Suprapubic skin (tissue), 4 donors: ENCODE data around the gene AHNAK2. TPM values are rescaled to one million over a fixed set of nuclear protein-coding genes. Genes with fewer than 3 reads are reported as not detected.

Source experiments
- DNase-seq, 2 donors: peaks; one replicate each; pipeline ENCODE4 v3.0.0-alpha.2; 2019; ENCODE audit warnings: low spot score in 2 of 2
- H3K27ac ChIP-seq: fragments of 200-600 bp; sonication (generic); one replicate; pipeline ENCODE4 v1.5.1; 2019
- H3K27me3 ChIP-seq: fragments of 200-600 bp; sonication (generic); one replicate; pipeline ENCODE4 v1.5.1; 2019
- H3K36me3 ChIP-seq: fragments of 200-600 bp; sonication (generic); one replicate; pipeline ENCODE4 v1.5.1; 2019
- H3K4me1 ChIP-seq: fragments of 200-600 bp; sonication (generic); one replicate; pipeline ENCODE4 v1.5.1; 2019
- H3K4me3 ChIP-seq: fragments of 200-600 bp; sonication (generic); one replicate; pipeline ENCODE4 v1.5.1; 2019; ENCODE audit warnings: mild to moderate bottlenecking
- H3K9me3 ChIP-seq: fragments of 200-600 bp; sonication (generic); one replicate; pipeline ENCODE4 v1.5.1; 2019
- EP300 ChIP-seq: sonication (generic); formaldehyde crosslinking; IDR thresholded peaks from one replicate; pipeline ENCODE4 v1.6.1; 2017; ENCODE audit warnings: antibody characterized with exemption
- POLR2A ChIP-seq, 2 donors: fragments of 450-650 bp; IDR thresholded peaks; one replicate each; pipeline ENCODE4 v1.6.1; 2017; ENCODE audit warnings: antibody characterized with exemption in 2 of 2, mild to moderate bottlenecking in 2 of 2, moderate library complexity in 2 of 2
- POLR2AphosphoS5 ChIP-seq, 3 donors: sonication (generic); formaldehyde crosslinking; IDR thresholded peaks; one replicate each; pipeline ENCODE4 v1.6.1; 2017; ENCODE audit warnings: antibody characterized with exemption in 3 of 3
- WGBS: methylation state at CpG from one replicate; pipeline ENCODE4 v1.1.5; 2018; 5-methylcytosine and 5-hydroxymethylcytosine counted together
- total RNA-seq, 4 donors: library from RNA; depleted of rRNA; stranded (reverse); fragments of >200 nt; gene quantifications; one replicate each; pipeline ENCODE4 v1.1.0, GENCODE V29; 2016
- TF ChIP-seq, protein P1 (sequence below), 2 donors: fragments of 200-600 bp in 1 of 2; fragments of 450-650 bp in 1 of 2; sonication (generic) in 1 of 2; IDR thresholded peaks; one replicate each; pipeline ENCODE4 v1.5.1; 2016 to 2019; ENCODE audit warnings: antibody characterized with exemption in 2 of 2, mild to moderate bottlenecking in 1 of 2, moderate library complexity in 1 of 2

Gene AHNAK2
- total RNA-seq, 4 donors from 2014 or later: 829 to 975 (median 858) TPM

DNA sequence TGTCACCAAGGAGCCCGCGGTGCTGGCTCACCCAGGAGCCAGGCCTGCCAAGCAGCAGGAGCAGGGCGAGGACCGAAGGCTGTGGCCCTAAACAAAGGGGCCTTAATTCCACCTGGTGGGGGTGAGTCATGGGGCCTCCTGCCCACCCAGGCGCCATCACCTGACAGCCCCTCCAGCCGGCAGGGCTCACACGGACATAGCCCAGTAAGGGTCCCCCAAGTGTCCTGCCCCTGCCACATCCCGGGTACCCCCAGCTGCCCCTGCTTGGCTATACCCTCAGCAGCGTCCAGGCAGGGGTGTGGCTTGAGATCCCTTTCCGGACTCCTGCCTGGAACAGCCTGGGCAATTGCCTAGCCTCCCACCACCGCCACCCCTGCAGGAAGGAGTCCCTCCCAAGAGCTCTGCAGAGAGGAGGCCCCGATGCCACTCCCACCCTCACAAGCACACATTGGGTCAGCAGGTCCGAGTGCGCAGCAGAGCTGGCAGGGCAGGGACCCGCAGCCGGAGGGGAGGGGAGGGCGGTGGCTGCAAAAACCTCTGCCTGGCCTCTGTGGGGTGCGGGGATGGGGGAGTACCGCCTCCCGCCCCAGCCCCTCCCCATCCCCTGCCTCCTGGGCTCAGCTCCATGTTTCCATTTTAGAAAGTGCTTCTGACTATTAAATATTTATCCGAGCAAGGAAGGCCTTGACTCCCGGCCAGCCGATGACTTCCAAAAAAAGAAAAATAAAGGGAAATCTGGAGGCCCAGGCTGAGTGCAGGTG lies 4.6 kb downstream of the AHNAK2 start:
- peak; percentile 82 to 89 for DNase-seq

DNA sequence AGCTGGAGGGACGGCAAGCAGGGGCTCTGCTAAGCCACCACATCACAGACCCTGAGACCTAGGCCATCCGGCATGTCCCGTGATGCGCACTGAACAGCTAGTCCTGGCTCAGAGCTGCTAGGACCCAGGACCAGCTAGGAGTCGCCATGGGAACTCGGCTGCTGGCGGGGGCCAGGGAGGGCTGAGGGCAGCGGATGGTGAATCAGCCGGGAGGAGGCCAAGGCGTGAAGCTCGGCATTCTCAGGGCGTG lies 5.1 kb downstream of the AHNAK2 start:
- H3K9me3 ChIP-seq: no peaks in the 10 kb centered on the region
- peak overlapping the region; percentile 96 for H3K27ac ChIP-seq
- DNase-seq: peak; percentile 94 to 95
- H3K27me3 ChIP-seq: no peaks in the 10 kb centered on the region
- TF ChIP-seq, protein P1, sequence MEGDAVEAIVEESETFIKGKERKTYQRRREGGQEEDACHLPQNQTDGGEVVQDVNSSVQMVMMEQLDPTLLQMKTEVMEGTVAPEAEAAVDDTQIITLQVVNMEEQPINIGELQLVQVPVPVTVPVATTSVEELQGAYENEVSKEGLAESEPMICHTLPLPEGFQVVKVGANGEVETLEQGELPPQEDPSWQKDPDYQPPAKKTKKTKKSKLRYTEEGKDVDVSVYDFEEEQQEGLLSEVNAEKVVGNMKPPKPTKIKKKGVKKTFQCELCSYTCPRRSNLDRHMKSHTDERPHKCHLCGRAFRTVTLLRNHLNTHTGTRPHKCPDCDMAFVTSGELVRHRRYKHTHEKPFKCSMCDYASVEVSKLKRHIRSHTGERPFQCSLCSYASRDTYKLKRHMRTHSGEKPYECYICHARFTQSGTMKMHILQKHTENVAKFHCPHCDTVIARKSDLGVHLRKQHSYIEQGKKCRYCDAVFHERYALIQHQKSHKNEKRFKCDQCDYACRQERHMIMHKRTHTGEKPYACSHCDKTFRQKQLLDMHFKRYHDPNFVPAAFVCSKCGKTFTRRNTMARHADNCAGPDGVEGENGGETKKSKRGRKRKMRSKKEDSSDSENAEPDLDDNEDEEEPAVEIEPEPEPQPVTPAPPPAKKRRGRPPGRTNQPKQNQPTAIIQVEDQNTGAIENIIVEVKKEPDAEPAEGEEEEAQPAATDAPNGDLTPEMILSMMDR (IDR thresholded peaks at IDR 0.05): no peak
- TF ChIP-seq POLR2AphosphoS5 (IDR thresholded peaks at IDR 0.05): peak in 2 of 3 donors; percentile 41 to 59
- WGBS: 4% methylated on average over 5 of the region's 12 CpGs
- H3K36me3 ChIP-seq: no peaks in the 10 kb centered on the region
- H3K4me3 ChIP-seq: peak overlapping the region; percentile 15
- H3K4me1 ChIP-seq: peaks cover 92% of the 10 kb centered on the region

More for the DNA sequence above, 4.6 kb downstream of the AHNAK2 start:
- H3K27me3 ChIP-seq: no peaks in the 10 kb centered on the region
- WGBS: 16% methylated on average over 8 of the region's 23 CpGs
- H3K27ac ChIP-seq: peak overlapping the region; percentile 96
- no peaks in the 10 kb centered on the region for H3K9me3 ChIP-seq
- H3K36me3 ChIP-seq: no peaks in the 10 kb centered on the region
- H3K4me3 ChIP-seq: peak overlapping the region; percentile 31
- TF ChIP-seq, protein P1 (IDR thresholded peaks at IDR 0.05): no peak
- TF ChIP-seq POLR2A (IDR thresholded peaks at IDR 0.05): no peak
- no peak for TF ChIP-seq EP300
- peak in 1 of 3 donors; percentile 63 for TF ChIP-seq POLR2AphosphoS5 (IDR thresholded peaks at IDR 0.05)
- peaks cover 90% of the 10 kb centered on the region for H3K4me1 ChIP-seq

DNA sequence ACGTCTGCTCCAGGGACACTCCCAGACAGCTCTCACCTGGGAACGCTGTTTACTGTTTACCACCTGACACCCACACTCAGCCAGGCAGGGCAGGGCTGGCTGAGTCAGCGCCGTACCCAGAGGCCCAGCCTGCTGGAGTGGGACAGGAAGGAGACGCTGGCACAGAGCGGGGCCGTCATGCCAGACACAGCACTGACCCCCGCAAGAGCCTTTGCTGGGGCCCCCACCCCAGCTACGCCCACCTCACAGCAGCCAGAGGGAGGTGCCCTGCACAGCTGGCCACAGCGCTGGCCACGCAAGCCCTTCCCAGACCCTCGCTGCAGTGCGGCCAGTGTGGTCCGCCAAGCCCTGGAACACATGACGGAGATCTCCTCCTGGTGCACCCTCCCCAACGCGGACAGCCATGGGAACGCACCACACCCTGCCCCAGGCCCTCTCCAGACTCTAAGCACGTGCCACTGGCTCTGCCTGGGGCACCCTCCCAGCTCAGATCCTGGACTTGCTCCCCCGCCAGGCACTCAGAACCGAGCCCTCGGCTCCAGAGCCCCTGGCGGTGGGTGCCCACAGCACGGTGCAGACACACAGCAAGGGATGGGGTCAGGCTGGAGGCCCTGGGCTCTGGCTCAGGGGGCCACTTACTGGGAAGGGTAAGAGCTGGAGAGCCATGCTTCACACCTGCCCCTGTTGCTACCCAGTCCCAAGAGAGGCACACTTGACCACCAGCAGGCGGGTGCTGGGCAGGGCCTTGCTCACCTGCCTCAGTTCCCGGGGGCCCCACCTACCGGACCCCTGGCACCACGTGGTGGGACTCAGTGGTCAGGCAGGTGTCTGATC lies 5.7 kb downstream of the AHNAK2 start:
- Histone ChIP-seq H3K4me3 (peak overlapping the region; percentile 15), H3K27ac (peak overlapping the region; percentile 96), H3K9me3 (no peaks in the 10 kb centered on the region), H3K27me3 (no peaks in the 10 kb centered on the region), H3K36me3 (no peaks in the 10 kb centered on the region), H3K4me1 (peaks cover 92% of the 10 kb centered on the region)
- WGBS: 23% methylated on average over 7 of the region's 28 CpGs
- peak; percentile 89 to 94 for DNase-seq
- no peak for TF ChIP-seq POLR2A (IDR thresholded peaks at IDR 0.05)
- TF ChIP-seq, protein P1 (IDR thresholded peaks at IDR 0.05): peak in 1 of 2 donors; percentile 8
- TF ChIP-seq POLR2AphosphoS5 (IDR thresholded peaks at IDR 0.05): peak in 1 of 3 donors; percentile 36
- TF ChIP-seq EP300: no peak

DNA sequence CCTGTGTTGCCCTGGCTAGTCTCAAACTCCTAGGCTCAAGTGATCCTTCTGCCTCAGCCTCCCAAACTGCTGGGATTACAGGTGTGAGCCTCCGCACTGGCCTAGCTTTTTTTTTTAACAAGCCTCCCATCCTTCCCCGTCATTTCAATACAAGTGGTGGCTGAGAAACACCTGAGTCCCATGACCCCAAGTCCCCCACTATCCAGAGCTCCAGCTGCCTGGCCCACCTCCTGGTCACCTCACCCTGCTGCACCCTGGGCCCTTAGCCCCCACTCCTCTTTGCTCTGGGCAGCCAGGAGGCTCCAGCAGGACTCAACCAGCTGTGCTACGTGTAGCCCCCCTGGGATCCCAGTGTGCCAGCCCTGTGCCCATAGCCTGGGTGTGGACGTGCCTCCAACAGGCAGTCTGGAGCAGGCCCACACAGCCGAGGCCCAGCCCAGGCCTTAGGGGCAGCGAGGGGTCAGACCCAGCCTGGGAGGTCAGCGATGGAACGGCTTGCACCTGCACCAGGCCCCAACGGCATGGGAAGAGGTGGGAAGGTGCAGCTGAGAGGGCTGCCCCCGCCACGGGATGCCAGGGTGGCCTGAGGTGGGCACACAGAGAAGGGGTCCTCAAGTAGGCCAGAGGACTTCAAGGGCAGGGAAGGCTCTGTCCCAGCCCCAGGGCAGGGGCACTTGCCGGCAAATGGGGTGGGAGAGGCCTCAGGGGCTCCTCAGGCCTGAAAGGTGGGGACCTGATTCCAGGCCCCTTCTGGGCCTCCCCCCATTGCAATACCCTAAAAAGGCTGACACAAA lies 6.5 kb downstream of the AHNAK2 start:
- H3K36me3 ChIP-seq: no peaks in the 10 kb centered on the region
- peak in 1 of 2 donors; percentile 78 for DNase-seq
- peaks cover 92% of the 10 kb centered on the region for H3K4me1 ChIP-seq
- H3K27me3 ChIP-seq: no peaks in the 10 kb centered on the region
- peak overlapping the region; percentile 96 for H3K27ac ChIP-seq
- no peaks in the 10 kb centered on the region for H3K9me3 ChIP-seq
- H3K4me3 ChIP-seq: peak overlapping the region; percentile 62
- TF ChIP-seq, protein P1 (IDR thresholded peaks at IDR 0.05): no peak
- TF ChIP-seq POLR2AphosphoS5 (IDR thresholded peaks at IDR 0.05) (no peak), POLR2A (IDR thresholded peaks at IDR 0.05) (no peak), EP300 (no peak)
- WGBS: 61% methylated on average over 12 of the region's 12 CpGs
